GM12801 (cell line): ENCODE data around the gene TMUB2.

Source experiments
- CTCF ChIP-seq: IDR thresholded peaks from one replicate; pipeline ENCODE4 v1.5.1; 2011; ENCODE audit warnings: control low read depth; ENCODE audit not compliant: insufficient read length; ENCODE audit errors: extremely low read depth

The TMUB2 gene

GRCh38 chr17:44193326-44194084 is 6.7 kb downstream of the TMUB2 start:
- TF ChIP-seq CTCF = no peak

GRCh38 chr17:44197107-44197506 is 10.3 kb downstream of the TMUB2 start:
- no peak for TF ChIP-seq CTCF

- TF ChIP-seq CTCF = no peak
Measured at GRCh38 chr17:44197980-44198720, 11.4 kb downstream of the TMUB2 start.

- no peak for TF ChIP-seq CTCF
Measured at GRCh38 chr17:44198721-44199552, 12.2 kb downstream of the TMUB2 start.

GRCh38 chr17:44199553-44200477 is 13.0 kb downstream of the TMUB2 start, which contains the start of gene ATXN7L3:
Gene ATXN7L3 (minus strand): TSS chr17:44199884. CDS start chr17:44198070, 1,814 bp downstream.
- no peak for TF ChIP-seq CTCF

GRCh38 chr17:44200478-44201155 is 13.8 kb downstream of the TMUB2 start:
- no peak for TF ChIP-seq CTCF
